K562 (cell line): ENCODE measurements around the gene SLMAP. TPM values are rescaled to one million over a fixed set of nuclear protein-coding genes. Genes with fewer than 3 reads are reported as not detected.

Source experiments
- ATAC-seq: fragments of 200-7000 bp; cut with Tn5 transposase; 3 replicates; pipeline ENCODE4 v1.9.1; 2020; ENCODE audit warnings: moderate library complexity
- BruUV-seq: library from RNA; stranded (reverse); fragments of 400-500 nt; replicated peaks from 2 replicates; lab custom pipeline; 2021; lab: Mats Ljungman, UMichigan
- CTCF ChIA-PET: fragments of 300-600 bp; formaldehyde crosslinking; extraction: SDS; loops from one replicate; lab custom pipeline; 2021; ENCODE audit warnings: low intra/inter-chr PET ratio; lab: Yijun Ruan, JAX
- POLR2A ChIA-PET: fragments of 300-600, 350-650 bp; sonication (Branson Sonifier 250); formaldehyde crosslinking; extraction: SDS; loops from one replicate; lab custom pipeline; 2021; ENCODE audit warnings: antibody characterized with exemption, inconsistent platforms; lab: Yijun Ruan, JAX
- DNase-seq, 4 experiments: peaks; one replicate each; pipeline versions ENCODE4 v3.0.0 to v3.0.0-alpha.2; 2011 to 2018; ENCODE audit warnings: low spot score in 3 of 4, mixed read lengths in 3 of 4; ENCODE audit errors: extremely low read depth in 1 of 4
- FAIRE-seq: peaks from 2 replicates; lab custom pipeline; 2011; peaks lifted over from hg19 to GRCh38; lab: Jason Lieb, UNC
- H2AFZ ChIP-seq: 2 replicates; pipeline ENCODE4 v1.6.0; 2011; ENCODE audit warnings: low read depth, low read length, control low read depth, inconsistent platforms
- H3K27ac ChIP-seq: fragments of 200-600 bp; 3 replicates; pipeline ENCODE4 v1.8.0; 2011; ENCODE audit warnings: low read depth, mild to moderate bottlenecking, control low read depth, inconsistent platforms, low read length, moderate library complexity, mixed read lengths; ENCODE audit errors: extremely low read depth
- H3K27me3 ChIP-seq, 2 experiments: fragments of 300-600 bp in 1 of 2; 2 replicates in 1 of 2; 3 replicates in 1 of 2; pipeline versions ENCODE4 v1.6.0 to v1.8.0; 2011; ENCODE audit warnings: inconsistent platforms in 2 of 2, low read length in 2 of 2, mild to moderate bottlenecking in 1 of 2, mixed read lengths in 1 of 2, moderate library complexity in 1 of 2; ENCODE audit not compliant: control insufficient read depth in 2 of 2, insufficient read depth in 2 of 2
- H3K36me3 ChIP-seq: fragments of 300-600 bp; 3 replicates; pipeline ENCODE4 v1.8.0; 2011; ENCODE audit warnings: mild to moderate bottlenecking, low read length, inconsistent platforms; ENCODE audit not compliant: control insufficient read depth, insufficient read depth
- H3K4me1 ChIP-seq, 2 experiments: fragments of 200-600 bp in 1 of 2; replicated peaks in 1 of 2; 2 replicates in 1 of 2; 3 replicates in 1 of 2; pipeline versions ENCODE4 v1.5.1 to v1.8.0; 2011; ENCODE audit warnings: inconsistent platforms in 2 of 2, low read length in 2 of 2, mild to moderate bottlenecking in 1 of 2, mixed read lengths in 1 of 2, moderate library complexity in 1 of 2; ENCODE audit not compliant: control insufficient read depth in 2 of 2, insufficient read depth in 2 of 2
- H3K4me2 ChIP-seq: 2 replicates; pipeline ENCODE4 v1.6.1; 2011; ENCODE audit warnings: low read length, control low read depth, inconsistent platforms, mixed read lengths; ENCODE audit not compliant: insufficient read depth
- H3K4me3 ChIP-seq: fragments of 200-600 bp; sonication (generic), shearing (Covaris generic); 2 replicates; pipeline ENCODE4 v1.5.1; 2016; ENCODE audit warnings: control low read depth, inconsistent platforms
- H3K79me2 ChIP-seq: fragments of 200-600 bp; 3 replicates; pipeline ENCODE4 v1.8.0; 2011; ENCODE audit warnings: low read length, inconsistent platforms; ENCODE audit not compliant: control insufficient read depth, insufficient read depth
- H3K9ac ChIP-seq, 2 experiments: 2 replicates each; pipeline versions ENCODE4 v1.6.0 to v1.6.1; 2011; ENCODE audit warnings: low read depth in 2 of 2, low read length in 2 of 2, control low read depth in 1 of 2, inconsistent platforms in 1 of 2, mild to moderate bottlenecking in 1 of 2, mixed read lengths in 1 of 2; ENCODE audit not compliant: insufficient read depth in 1 of 2
- H3K9me1 ChIP-seq: one replicate; pipeline ENCODE4 v1.6.0; 2011; ENCODE audit warnings: inconsistent platforms, mild to moderate bottlenecking, low read length, moderate library complexity; ENCODE audit not compliant: control insufficient read depth, insufficient read depth
- H3K9me3 ChIP-seq: replicated peaks from 2 replicates; pipeline ENCODE4 v1.5.1; 2011; ENCODE audit warnings: low read depth, low read length, inconsistent platforms; ENCODE audit not compliant: control insufficient read depth, insufficient read depth
- H4K20me1 ChIP-seq: replicated peaks from 2 replicates; pipeline ENCODE4 v1.6.1; 2011; ENCODE audit warnings: low read length, inconsistent platforms, mixed read lengths; ENCODE audit not compliant: control insufficient read depth, insufficient read depth
- BACH1 ChIP-seq: fragments of 200-800 bp; sonication (Bioruptor generic); IDR thresholded peaks from 2 replicates; pipeline ENCODE4 v1.6.1; 2016; ENCODE audit warnings: missing genetic modification characterization, missing compliant biosample characterization
- COPS2 ChIP-seq: fragments of 450-650 bp; conservative IDR thresholded peaks from 2 replicates; pipeline ENCODE4 v1.6.1; 2016; ENCODE audit warnings: mild to moderate bottlenecking, moderate library complexity
- CXXC5 ChIP-seq: fragments of 250-450 bp; sonication (Bioruptor Pico); IDR thresholded peaks from 2 replicates; pipeline ENCODE4 v1.8.0; 2022; ENCODE audit warnings: inconsistent platforms, mild to moderate bottlenecking, moderate library complexity
- ETV1 ChIP-seq: fragments of 450-650 bp; conservative IDR thresholded peaks from 2 replicates; pipeline ENCODE4 v1.6.1; 2016; ENCODE audit warnings: missing genetic modification characterization, control low read depth, low read depth, missing compliant biosample characterization
- KLF16 ChIP-seq: IDR thresholded peaks from 2 replicates; pipeline ENCODE4 v1.6.1; 2016; ENCODE audit warnings: antibody characterized with exemption
- SRF ChIP-seq, 2 experiments: fragments of 250-450, 450-650 bp in 1 of 2; sonication (Bioruptor Pico) in 1 of 2; sonication (generic) in 1 of 2; formaldehyde crosslinking; IDR thresholded peaks; 2 replicates each; pipeline versions ENCODE4 v1.5.0 to v1.5.1; 2020 to 2022; ENCODE audit warnings: mild to moderate bottlenecking in 1 of 2, missing genetic modification reagents in 1 of 2
- TCF7 ChIP-seq: sonication (generic); IDR thresholded peaks from 2 replicates; pipeline ENCODE4 v1.6.1; 2016; ENCODE audit warnings: antibody characterized with exemption, borderline replicate concordance
- ZFX ChIP-seq: sonication (generic); formaldehyde crosslinking; IDR thresholded peaks from 2 replicates; pipeline ENCODE4 v1.8.0; 2022; ENCODE audit warnings: mild to moderate bottlenecking, missing genetic modification reagents, moderate library complexity
- ZNF766 ChIP-seq: fragments of 200-800 bp; sonication (Bioruptor generic); conservative IDR thresholded peaks from 2 replicates; pipeline ENCODE4 v1.6.1; 2016; ENCODE audit warnings: missing genetic modification characterization, missing compliant biosample characterization
- ZNF77 ChIP-seq: fragments of 250-450 bp; sonication (Bioruptor Pico); IDR thresholded peaks from 2 replicates; pipeline ENCODE4 v1.5.0; 2020
- WGBS: fragments of 100-300 bp; shearing (Covaris generic); methylation state at CpG from one replicate; pipeline ENCODE4 v1.1.6; 2016; ENCODE audit warnings: low coverage, mixed read lengths; ENCODE audit not compliant: insufficient coverage; ENCODE audit errors: missing lambda C conversion rate; 5-methylcytosine and 5-hydroxymethylcytosine counted together
- in situ Hi-C: fragments of 300-500 bp; cut with MboI; formaldehyde crosslinking; loops from 4 replicates; pipeline ENCODE4 v1.15.0; 2018; ENCODE audit warnings: inconsistent platforms, mixed read lengths
- intact Hi-C: fragments of 100-400 bp; cut with micrococcal nuclease; formaldehyde crosslinking; loops from 2 replicates; pipeline ENCODE4 v1.14.2; 2022
- polyA plus RNA-seq, 8 experiments: library from polyadenylated mRNA; depleted of rRNA in 4 of 8; stranded (reverse) in 5 of 8; unstranded in 3 of 8; fragments of >200 nt; fragmentation: Nextera tagmentation in 2 of 8; fragmentation: Illumina TruSeq in 1 of 8; extraction: Ambion mirVana in 2 of 8; extraction: Trizol in 1 of 8; gene quantifications; 2 replicates each; pipeline versions ENCODE4 v1.2.1 to v1.2.3, GENCODE V29; 2011 to 2014; ENCODE audit warnings: inconsistent platforms in 1 of 8, missing spikeins in 1 of 8
- total RNA-seq, 7 experiments: library from RNA; depleted of rRNA in 6 of 7; stranded (reverse); fragments of >200 nt in 6 of 7; fragmentation: Illumina TruSeq in 2 of 7; extraction: Trizol in 2 of 7; gene quantifications; 2 replicates each; pipeline versions ENCODE4 v1.2.1 to v1.2.3, GENCODE V29; 2011 to 2021; ENCODE audit warnings: low replicate concordance in 1 of 7
- TF ChIP-seq, protein P1 (sequence below), 2 experiments: fragments of 450-650 bp in 1 of 2; IDR thresholded peaks; 2 replicates each; pipeline ENCODE4 v1.6.1; 2011 to 2017; ENCODE audit warnings: low read depth in 2 of 2, antibody characterized with exemption in 1 of 2, borderline replicate concordance in 1 of 2, low read length in 1 of 2, mild to moderate bottlenecking in 1 of 2, mixed read lengths in 1 of 2; ENCODE audit not compliant: control insufficient read depth in 1 of 2
- TF ChIP-seq, protein P2 (sequence below): conservative IDR thresholded peaks from 2 replicates; pipeline ENCODE4 v1.6.1; 2011; ENCODE audit warnings: low read depth, mild to moderate bottlenecking, low read length; ENCODE audit not compliant: control insufficient read depth

Gene SLMAP
- total and polyA plus RNA-seq, 9 of the 15 experiments (the other 6 are each of a cell fraction or from before 2014, with no cell fraction given), result 12.1 to 50.7 (median 28.3) TPM

DNA sequence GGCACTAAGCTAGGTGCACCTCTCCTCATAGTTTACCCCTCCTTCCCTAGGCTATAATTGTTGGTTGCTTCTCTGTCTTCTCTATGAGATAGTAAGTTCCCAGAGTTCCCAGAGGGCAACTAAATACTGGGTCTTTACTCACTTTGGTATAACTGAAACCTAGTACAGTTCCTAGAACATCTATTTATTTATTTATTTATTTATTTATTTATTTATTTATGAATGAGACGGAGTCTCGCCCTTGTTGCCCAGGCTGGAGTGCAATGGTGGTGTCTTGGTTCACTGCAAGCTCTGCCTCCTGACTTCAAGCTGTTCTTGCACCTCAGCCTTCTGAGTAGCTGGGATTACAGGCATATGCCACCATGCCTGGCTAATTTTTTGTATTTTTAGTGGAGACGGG is 181.0 kb downstream of the SLMAP start:
- no peak overlapping the region for H3K4me3 ChIP-seq
- no peak overlapping the region for H2AFZ ChIP-seq
- no peaks in the 10 kb centered on the region for H3K9me3 ChIP-seq
- ChIA-PET CTCF (no interaction called here), POLR2A (no interaction called here)
- FAIRE-seq (no peak), ATAC-seq (no peak), DNase-seq (no peak)
- H3K27me3 ChIP-seq, result no peaks in the 10 kb centered on the region
- no peaks in the 10 kb centered on the region for H4K20me1 ChIP-seq
- no peaks in the 10 kb centered on the region for H3K79me2 ChIP-seq
- no peak for TF ChIP-seq COPS2
- no peak for TF ChIP-seq CXXC5 (CRISPR knock-in tag)
- TF ChIP-seq KLF16, result no peak
- TF ChIP-seq ETV1 (tag), result no peak
- TF ChIP-seq ZFX (CRISPR knock-in tag), result no peak
- no peak for TF ChIP-seq ZNF766 (CRISPR knock-in tag)
- no TSS peak for BruUV-seq
- WGBS, result 94% methylated on average over 3 of the region's 3 CpGs
- no peak overlapping the region for H3K9ac ChIP-seq
- H3K4me2 ChIP-seq, result no peak overlapping the region
- H3K9me1 ChIP-seq, result no peaks in the 10 kb centered on the region
- intact Hi-C loops, result no loop called here
- H3K36me3 ChIP-seq, result peaks cover 3% of the 10 kb centered on the region; the same call in 2 of the 3 replicates
- peaks cover 0 to 8% of the 10 kb centered on the region in 2 experiments; a peak in 3 of 5 replicates for H3K4me1 ChIP-seq
- no peak overlapping the region for H3K27ac ChIP-seq
- in situ Hi-C loops, result no loop called here

GRCh38 chr3:57939775-57940174 is 183.7 kb downstream of the SLMAP start:
- no peaks in the 10 kb centered on the region for H3K9me3 ChIP-seq
- FAIRE-seq, result no peak
- intact Hi-C loops, result no loop called here
- no peak overlapping the region for H3K4me3 ChIP-seq
- no peak overlapping the region for H3K27ac ChIP-seq
- no peaks in the 10 kb centered on the region for H3K79me2 ChIP-seq
- in situ Hi-C loops, result no loop called here
- ChIA-PET CTCF (no interaction called here), POLR2A (no interaction called here)
- no peaks in the 10 kb centered on the region for H4K20me1 ChIP-seq
- no peak for DNase-seq
- no TSS peak for BruUV-seq
- 91% methylated on average over 4 of the region's 4 CpGs for WGBS
- H3K4me2 ChIP-seq, result no peak overlapping the region
- no peak overlapping the region for H2AFZ ChIP-seq
- no peaks in the 10 kb centered on the region for H3K36me3 ChIP-seq
- peaks cover 0 to 8% of the 10 kb centered on the region in 2 experiments; a peak in 3 of 5 replicates for H3K4me1 ChIP-seq
- no peaks in the 10 kb centered on the region for H3K9me1 ChIP-seq
- ATAC-seq, result no peak
- H3K27me3 ChIP-seq, result no peaks in the 10 kb centered on the region
- no peak overlapping the region for H3K9ac ChIP-seq
- TF ChIP-seq BACH1 (tag), result no peak
- TF ChIP-seq, protein P1, sequence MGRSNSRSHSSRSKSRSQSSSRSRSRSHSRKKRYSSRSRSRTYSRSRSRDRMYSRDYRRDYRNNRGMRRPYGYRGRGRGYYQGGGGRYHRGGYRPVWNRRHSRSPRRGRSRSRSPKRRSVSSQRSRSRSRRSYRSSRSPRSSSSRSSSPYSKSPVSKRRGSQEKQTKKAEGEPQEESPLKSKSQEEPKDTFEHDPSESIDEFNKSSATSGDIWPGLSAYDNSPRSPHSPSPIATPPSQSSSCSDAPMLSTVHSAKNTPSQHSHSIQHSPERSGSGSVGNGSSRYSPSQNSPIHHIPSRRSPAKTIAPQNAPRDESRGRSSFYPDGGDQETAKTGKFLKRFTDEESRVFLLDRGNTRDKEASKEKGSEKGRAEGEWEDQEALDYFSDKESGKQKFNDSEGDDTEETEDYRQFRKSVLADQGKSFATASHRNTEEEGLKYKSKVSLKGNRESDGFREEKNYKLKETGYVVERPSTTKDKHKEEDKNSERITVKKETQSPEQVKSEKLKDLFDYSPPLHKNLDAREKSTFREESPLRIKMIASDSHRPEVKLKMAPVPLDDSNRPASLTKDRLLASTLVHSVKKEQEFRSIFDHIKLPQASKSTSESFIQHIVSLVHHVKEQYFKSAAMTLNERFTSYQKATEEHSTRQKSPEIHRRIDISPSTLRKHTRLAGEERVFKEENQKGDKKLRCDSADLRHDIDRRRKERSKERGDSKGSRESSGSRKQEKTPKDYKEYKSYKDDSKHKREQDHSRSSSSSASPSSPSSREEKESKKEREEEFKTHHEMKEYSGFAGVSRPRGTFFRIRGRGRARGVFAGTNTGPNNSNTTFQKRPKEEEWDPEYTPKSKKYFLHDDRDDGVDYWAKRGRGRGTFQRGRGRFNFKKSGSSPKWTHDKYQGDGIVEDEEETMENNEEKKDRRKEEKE (IDR thresholded peaks at IDR 0.05; ENCODE audit: borderline replicate concordance in 1 of 2, control insufficient read depth in 1 of 2, low read depth in 2 of 2, low read length in 1 of 2), result no peak
- TF ChIP-seq, protein P2, sequence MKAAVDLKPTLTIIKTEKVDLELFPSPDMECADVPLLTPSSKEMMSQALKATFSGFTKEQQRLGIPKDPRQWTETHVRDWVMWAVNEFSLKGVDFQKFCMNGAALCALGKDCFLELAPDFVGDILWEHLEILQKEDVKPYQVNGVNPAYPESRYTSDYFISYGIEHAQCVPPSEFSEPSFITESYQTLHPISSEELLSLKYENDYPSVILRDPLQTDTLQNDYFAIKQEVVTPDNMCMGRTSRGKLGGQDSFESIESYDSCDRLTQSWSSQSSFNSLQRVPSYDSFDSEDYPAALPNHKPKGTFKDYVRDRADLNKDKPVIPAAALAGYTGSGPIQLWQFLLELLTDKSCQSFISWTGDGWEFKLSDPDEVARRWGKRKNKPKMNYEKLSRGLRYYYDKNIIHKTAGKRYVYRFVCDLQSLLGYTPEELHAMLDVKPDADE, result no peak
- TF ChIP-seq ZNF77 (CRISPR knock-in tag), result no peak
- TF ChIP-seq KLF16, result no peak
- no peak for TF ChIP-seq SRF (CRISPR knock-in tag; IDR thresholded peaks at IDR 0.05)
- TF ChIP-seq TCF7, result no peak
